Measurements from ENCODE around the gene NIPA2.

DNA sequence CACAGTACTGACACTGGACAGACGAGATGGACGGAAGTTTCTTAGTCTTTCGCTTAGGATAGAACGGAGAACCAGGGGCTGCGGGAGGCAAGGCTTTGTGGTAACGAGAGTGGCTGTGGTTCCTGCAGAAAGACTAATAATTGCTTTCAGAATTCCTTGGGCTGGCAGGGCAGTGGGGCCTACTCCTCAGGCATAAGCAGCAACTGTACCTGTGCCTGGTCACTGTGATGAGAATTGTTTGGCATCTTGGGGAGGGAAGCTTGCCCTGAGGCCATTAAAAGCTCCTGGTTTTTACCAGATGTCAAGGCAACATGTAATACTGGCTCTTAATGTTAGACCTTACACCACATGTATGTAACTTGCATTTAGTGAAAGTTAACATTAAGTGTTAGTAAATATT is 7.6 kb downstream of the NIPA2 start:
- TF ChIP-seq, protein P1, sequence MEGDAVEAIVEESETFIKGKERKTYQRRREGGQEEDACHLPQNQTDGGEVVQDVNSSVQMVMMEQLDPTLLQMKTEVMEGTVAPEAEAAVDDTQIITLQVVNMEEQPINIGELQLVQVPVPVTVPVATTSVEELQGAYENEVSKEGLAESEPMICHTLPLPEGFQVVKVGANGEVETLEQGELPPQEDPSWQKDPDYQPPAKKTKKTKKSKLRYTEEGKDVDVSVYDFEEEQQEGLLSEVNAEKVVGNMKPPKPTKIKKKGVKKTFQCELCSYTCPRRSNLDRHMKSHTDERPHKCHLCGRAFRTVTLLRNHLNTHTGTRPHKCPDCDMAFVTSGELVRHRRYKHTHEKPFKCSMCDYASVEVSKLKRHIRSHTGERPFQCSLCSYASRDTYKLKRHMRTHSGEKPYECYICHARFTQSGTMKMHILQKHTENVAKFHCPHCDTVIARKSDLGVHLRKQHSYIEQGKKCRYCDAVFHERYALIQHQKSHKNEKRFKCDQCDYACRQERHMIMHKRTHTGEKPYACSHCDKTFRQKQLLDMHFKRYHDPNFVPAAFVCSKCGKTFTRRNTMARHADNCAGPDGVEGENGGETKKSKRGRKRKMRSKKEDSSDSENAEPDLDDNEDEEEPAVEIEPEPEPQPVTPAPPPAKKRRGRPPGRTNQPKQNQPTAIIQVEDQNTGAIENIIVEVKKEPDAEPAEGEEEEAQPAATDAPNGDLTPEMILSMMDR (IDR thresholded peaks at IDR 0.05), result no peak
- TF ChIP-seq POLR2A (IDR thresholded peaks at IDR 0.05), result no peak
- no peak for TF ChIP-seq EP300 (IDR thresholded peaks at IDR 0.05)

Measured in suprapubic skin (tissue), 3 donors.